ENCODE data around the gene YPEL3.

Gene YPEL3

DNA sequence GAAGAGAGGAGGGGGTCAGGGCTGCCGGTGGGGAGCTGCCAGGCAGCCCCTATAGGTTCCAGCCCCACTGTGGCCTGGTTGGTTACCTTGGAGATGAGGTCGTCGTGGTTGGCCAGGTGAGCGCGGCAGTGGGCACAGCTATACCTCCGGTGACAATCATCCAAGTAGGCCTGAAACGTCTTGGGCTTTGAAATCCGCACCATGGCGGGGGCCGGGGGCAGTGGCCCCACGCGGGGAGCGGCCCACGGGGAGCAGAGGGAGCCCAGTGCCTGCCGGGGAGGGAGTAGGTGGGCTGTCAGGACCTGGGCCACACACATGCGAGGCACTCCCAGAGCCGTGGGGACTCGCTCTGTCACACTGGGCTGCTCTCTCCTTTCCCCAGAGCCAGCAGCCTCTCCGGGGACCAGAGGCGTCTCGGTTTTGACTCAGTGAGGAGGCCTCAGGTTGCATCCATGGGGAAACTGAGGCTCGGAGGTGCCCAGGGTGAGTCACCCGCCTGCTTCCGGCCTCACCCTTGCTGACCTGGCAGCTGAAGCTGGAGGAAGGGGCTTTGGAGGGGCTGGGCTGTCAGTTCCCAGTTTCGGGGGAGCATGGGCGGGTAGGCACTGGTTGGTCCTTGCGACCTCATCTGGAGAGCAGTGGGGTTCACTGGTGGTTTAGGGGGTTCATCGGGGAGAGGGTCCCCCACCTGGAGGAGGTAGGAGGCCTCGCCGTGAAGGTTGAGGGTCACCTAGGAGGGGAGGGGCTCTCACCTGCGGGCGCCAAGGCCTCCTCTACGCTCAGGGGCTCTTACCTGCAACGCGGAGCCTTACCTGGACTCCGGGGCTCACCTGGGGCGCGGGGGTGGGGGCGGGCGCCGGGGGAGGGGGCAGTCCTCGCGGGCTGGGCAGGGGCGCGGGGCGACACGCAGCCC is 591 bp downstream of the YPEL3 start:
- peak overlapping the region; percentile 71 for H3K4me2 ChIP-seq (ENCODE audit: low read length)
- H3K4ac ChIP-seq (ENCODE audit: low read depth, low read length): peak overlapping the region; percentile 30
- peak overlapping the region; percentile 97 for H3K18ac ChIP-seq (ENCODE audit: low read length)
- peak overlapping the region; percentile 40 for H3K27ac ChIP-seq (ENCODE audit: low read depth, low read length)
- H2AFZ ChIP-seq (ENCODE audit: insufficient read depth, low read length, poor library complexity): peak overlapping the region; percentile 43
- peak overlapping the region; percentile 72 for H3K4me3 ChIP-seq (ENCODE audit: low read depth, low read length)
- WGBS (ENCODE audit: extremely low coverage, insufficient coverage, insufficient read length): no CpG with 5 or more reads among the region's 47 CpGs
- no peaks in the 10 kb centered on the region for H3K27me3 ChIP-seq (ENCODE audit: insufficient read depth, low read length)
- peak overlapping the region; percentile 88 for H3K14ac ChIP-seq (ENCODE audit: low read length)
- DNase-seq: peak in 1 of 2 donors; percentile 29
- peak overlapping the region; percentile 73 for H2BK12ac ChIP-seq (ENCODE audit: low read length)
- H3K9ac ChIP-seq (ENCODE audit: low read length): peak overlapping the region; percentile 31
- peak overlapping the region; percentile 77 for H4K8ac ChIP-seq (ENCODE audit: low read depth, low read length)
- peaks cover 12% of the 10 kb centered on the region for H3K79me2 ChIP-seq (ENCODE audit: control insufficient read depth, insufficient read depth, low read length, poor library complexity)
- peaks cover 2 to 7% of the 10 kb centered on the region in 2 experiments for H3K36me3 ChIP-seq (ENCODE audit: control insufficient read depth in 1 of 2, insufficient read depth in 2 of 2, low read length in 2 of 2)
- peaks cover 29% of the 10 kb centered on the region for H3K79me1 ChIP-seq (ENCODE audit: low read length)
- H4K12ac ChIP-seq (ENCODE audit: low read depth, low read length): peak overlapping the region; percentile 79
- H4K91ac ChIP-seq (ENCODE audit: low read depth, low read length): peak overlapping the region; percentile 88
- H3K9me3 ChIP-seq (ENCODE audit: insufficient read depth, low read depth, low read length): peaks cover 13% of the 10 kb centered on the region
- peaks cover 29 to 36% of the 10 kb centered on the region in 2 experiments for H3K4me1 ChIP-seq (ENCODE audit: control insufficient read depth in 1 of 2, insufficient read depth in 2 of 2, low read length in 2 of 2)
- H2AK5ac ChIP-seq (ENCODE audit: low read length): peak overlapping the region; percentile 96
- peak overlapping the region; percentile 36 for H2BK5ac ChIP-seq (ENCODE audit: low read depth, low read length, poor library complexity)
- peak overlapping the region; percentile 68 for H2BK120ac ChIP-seq (ENCODE audit: insufficient read depth, low read length, poor library complexity)
- H3K23ac ChIP-seq (ENCODE audit: low read length): no peak overlapping the region

DNA sequence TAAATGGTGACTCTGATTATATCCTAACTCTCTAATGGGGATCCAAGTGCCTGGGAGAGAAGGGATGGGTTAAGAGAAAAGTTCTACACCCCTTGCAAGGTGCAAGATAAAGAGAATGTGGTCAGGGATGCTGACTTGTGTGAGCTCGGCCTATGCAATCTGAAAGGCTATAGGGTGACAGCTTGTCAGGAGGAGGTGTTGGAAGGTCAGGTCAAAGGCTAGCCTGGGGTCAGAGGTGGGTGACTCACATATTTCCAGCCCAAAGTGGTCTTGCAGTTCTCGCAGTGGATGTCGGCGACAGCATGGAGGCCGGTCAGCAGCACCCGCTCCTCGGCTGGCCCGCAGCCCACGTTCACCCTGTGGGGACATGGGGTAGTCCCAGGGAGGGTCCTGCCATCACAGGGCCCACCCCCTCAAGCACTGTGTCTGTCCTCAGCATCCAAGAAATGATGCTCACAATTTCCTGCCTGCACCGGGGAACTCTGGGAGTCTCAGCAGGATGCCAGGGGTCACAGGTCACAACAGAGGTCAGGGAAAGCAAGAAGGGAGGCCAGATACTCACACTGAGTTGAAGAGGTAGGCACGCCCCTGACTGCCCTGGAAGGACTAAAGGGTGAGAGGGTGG is 1.4 kb downstream of the YPEL3 start:
- no CpG with 5 or more reads among the region's 11 CpGs for WGBS (ENCODE audit: extremely low coverage, insufficient coverage, insufficient read length)
- H3K4me1 ChIP-seq (ENCODE audit: control insufficient read depth in 1 of 2, insufficient read depth in 2 of 2, low read length in 2 of 2): peaks cover 34 to 41% of the 10 kb centered on the region in 2 experiments
- H3K79me1 ChIP-seq (ENCODE audit: low read length): peaks cover 33% of the 10 kb centered on the region
- peaks cover 12% of the 10 kb centered on the region for H3K79me2 ChIP-seq (ENCODE audit: control insufficient read depth, insufficient read depth, low read length, poor library complexity)
- H2AK5ac ChIP-seq (ENCODE audit: low read length): peak overlapping the region; percentile 96
- H3K14ac ChIP-seq (ENCODE audit: low read length): no peak overlapping the region
- H3K18ac ChIP-seq (ENCODE audit: low read length): no peak overlapping the region
- peaks cover 2 to 7% of the 10 kb centered on the region in 2 experiments for H3K36me3 ChIP-seq (ENCODE audit: control insufficient read depth in 1 of 2, insufficient read depth in 2 of 2, low read length in 2 of 2)
- no peak overlapping the region for H3K9ac ChIP-seq (ENCODE audit: low read length)
- no peak overlapping the region for H4K12ac ChIP-seq (ENCODE audit: low read depth, low read length)
- no peak for DNase-seq
- H3K4me3 ChIP-seq (ENCODE audit: low read depth, low read length): no peak overlapping the region
- H3K27ac ChIP-seq (ENCODE audit: low read depth, low read length): no peak overlapping the region
- H3K4ac ChIP-seq (ENCODE audit: low read depth, low read length): no peak overlapping the region
- H2AFZ ChIP-seq (ENCODE audit: insufficient read depth, low read length, poor library complexity): no peak overlapping the region
- H4K91ac ChIP-seq (ENCODE audit: low read depth, low read length): no peak overlapping the region
- no peak overlapping the region for H2BK5ac ChIP-seq (ENCODE audit: low read depth, low read length, poor library complexity)
- H3K23ac ChIP-seq (ENCODE audit: low read length): no peak overlapping the region
- no peak overlapping the region for H2BK120ac ChIP-seq (ENCODE audit: insufficient read depth, low read length, poor library complexity)
- no peak overlapping the region for H2BK12ac ChIP-seq (ENCODE audit: low read length)
- no peak overlapping the region for H3K4me2 ChIP-seq (ENCODE audit: low read length)
- no peak overlapping the region for H4K8ac ChIP-seq (ENCODE audit: low read depth, low read length)
- H3K9me3 ChIP-seq (ENCODE audit: insufficient read depth, low read depth, low read length): peaks cover 13% of the 10 kb centered on the region
- no peaks in the 10 kb centered on the region for H3K27me3 ChIP-seq (ENCODE audit: insufficient read depth, low read length)

DNA sequence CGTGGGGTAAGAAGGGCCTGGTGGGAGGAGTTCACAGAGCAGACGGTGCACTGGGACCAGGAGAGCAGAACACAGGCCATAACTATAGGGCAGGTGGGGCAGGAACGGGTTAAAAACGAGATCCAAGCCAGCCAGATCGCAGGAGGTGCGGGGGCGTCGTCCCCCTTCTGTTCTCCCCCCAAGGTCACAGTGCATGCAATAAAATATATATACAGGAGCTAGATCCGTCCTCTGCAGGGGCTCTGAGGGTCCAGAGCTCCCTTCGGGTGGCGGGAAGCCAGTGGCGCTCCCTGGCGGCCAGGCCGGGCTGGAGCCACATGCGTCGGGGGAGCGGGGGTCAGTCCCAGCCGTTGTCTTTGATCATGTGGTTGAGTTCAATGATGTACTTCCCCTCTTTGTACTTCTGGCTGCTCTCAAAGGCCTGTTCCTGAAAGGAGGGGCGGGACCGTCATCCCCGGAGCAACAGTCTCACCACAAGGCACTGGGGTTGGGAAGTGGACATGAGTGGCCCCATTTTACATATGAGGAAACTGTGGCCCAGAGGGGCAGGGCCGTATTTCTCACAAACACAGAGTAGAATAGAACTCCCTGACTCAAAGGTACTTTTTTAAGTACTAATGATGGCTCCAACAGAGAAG is 3.5 kb downstream of the YPEL3 start:
- Histone ChIP-seq H3K9ac (ENCODE audit: low read length) (peak overlapping the region; percentile 73), H3K4me2 (ENCODE audit: low read length) (peak overlapping the region; percentile 97)

More for the DNA sequence above, 3.5 kb downstream of the YPEL3 start:
- H3K36me3 ChIP-seq (ENCODE audit: control insufficient read depth in 1 of 2, insufficient read depth in 2 of 2, low read length in 2 of 2): peaks cover 2 to 7% of the 10 kb centered on the region in 2 experiments
- H3K79me1 ChIP-seq (ENCODE audit: low read length): peaks cover 33% of the 10 kb centered on the region
- peaks cover 34 to 44% of the 10 kb centered on the region in 2 experiments for H3K4me1 ChIP-seq (ENCODE audit: control insufficient read depth in 1 of 2, insufficient read depth in 2 of 2, low read length in 2 of 2)
- peak overlapping the region; percentile 82 for H4K12ac ChIP-seq (ENCODE audit: low read depth, low read length)
- H2AFZ ChIP-seq (ENCODE audit: insufficient read depth, low read length, poor library complexity): peak overlapping the region; percentile 83
- WGBS (ENCODE audit: extremely low coverage, insufficient coverage, insufficient read length): no CpG with 5 or more reads among the region's 22 CpGs
- no peaks in the 10 kb centered on the region for H3K27me3 ChIP-seq (ENCODE audit: insufficient read depth, low read length)
- H3K14ac ChIP-seq (ENCODE audit: low read length): peak overlapping the region; percentile 78
- peak overlapping the region; percentile 28 for H2BK12ac ChIP-seq (ENCODE audit: low read length)
- H3K18ac ChIP-seq (ENCODE audit: low read length): peak overlapping the region; percentile 72
- H3K4ac ChIP-seq (ENCODE audit: low read depth, low read length): peak overlapping the region; percentile 6
- peaks cover 12% of the 10 kb centered on the region for H3K9me3 ChIP-seq (ENCODE audit: insufficient read depth, low read depth, low read length)
- peak overlapping the region; percentile 52 for H2BK5ac ChIP-seq (ENCODE audit: low read depth, low read length, poor library complexity)
- no peak overlapping the region for H3K23ac ChIP-seq (ENCODE audit: low read length)
- peak overlapping the region; percentile 81 for H2AK5ac ChIP-seq (ENCODE audit: low read length)
- peaks cover 12% of the 10 kb centered on the region for H3K79me2 ChIP-seq (ENCODE audit: control insufficient read depth, insufficient read depth, low read length, poor library complexity)
- H3K27ac ChIP-seq (ENCODE audit: low read depth, low read length): peak overlapping the region; percentile 49
- H2BK120ac ChIP-seq (ENCODE audit: insufficient read depth, low read length, poor library complexity): peak overlapping the region; percentile 58
- peak overlapping the region; percentile 88 for H4K8ac ChIP-seq (ENCODE audit: low read depth, low read length)
- peak overlapping the region; percentile 66 for H3K4me3 ChIP-seq (ENCODE audit: low read depth, low read length)
- DNase-seq: peak; percentile 54 to 62
- H4K91ac ChIP-seq (ENCODE audit: low read depth, low read length): peak overlapping the region; percentile 80
